ENCODE results near the gene ADNP2. TPM values are rescaled to one million over a fixed set of nuclear protein-coding genes. Genes with fewer than 3 reads are reported as not detected.

ADNP2 gene
- total and polyA plus RNA-seq, 2 donors from 2014 or later: 6.0 to 21.1 TPM

DNA sequence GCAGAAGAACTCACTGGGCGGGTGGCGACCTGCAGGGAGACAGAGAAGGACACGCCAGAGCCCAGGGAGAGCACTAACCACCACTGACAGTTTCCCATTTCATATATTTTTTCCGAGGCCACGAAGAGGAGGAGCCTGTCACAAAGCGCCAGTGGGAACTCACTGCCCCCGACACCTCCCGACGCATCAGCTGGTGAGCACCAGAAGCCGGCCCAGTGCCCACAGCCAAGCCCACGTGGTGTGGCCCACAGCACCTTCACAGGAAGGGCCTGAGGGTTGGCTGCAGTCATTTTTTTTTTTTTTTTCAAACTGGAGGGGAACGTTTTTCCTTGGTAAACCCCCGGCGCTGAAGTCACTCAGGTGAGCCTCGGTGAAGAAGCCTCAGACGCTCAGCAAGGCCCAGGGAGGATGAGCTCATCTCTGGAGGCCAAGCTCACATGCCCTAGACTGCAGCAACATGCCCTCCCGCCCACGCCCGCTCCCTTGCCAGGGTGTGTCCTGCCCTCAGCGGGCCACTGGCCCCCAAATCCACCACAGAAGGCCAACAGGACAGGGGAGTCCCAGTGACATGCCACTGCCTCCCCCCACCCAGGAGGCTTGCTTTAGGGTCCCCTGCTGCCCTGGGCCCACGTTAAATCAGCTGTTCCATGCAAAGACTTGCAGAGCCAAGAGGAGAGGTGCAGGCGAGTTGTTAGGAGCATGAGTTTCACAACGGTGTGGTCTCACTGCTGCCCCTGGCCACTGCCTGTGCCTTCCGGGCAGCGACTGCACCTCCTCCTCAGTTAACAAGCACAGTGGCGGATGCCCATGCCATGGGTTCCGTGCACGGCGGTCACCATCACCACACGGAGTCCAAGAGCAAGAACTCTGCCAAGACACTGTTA lies 70.1 kb downstream of the ADNP2 start:
- Histone ChIP-seq H3K9ac (ENCODE audit: low read length in 3 of 3) (no peak overlapping the region), H3K36me3 (ENCODE audit: control insufficient read depth in 2 of 3, insufficient read depth in 3 of 3, low read length in 3 of 3) (no peaks in the 10 kb centered on the region), H3K4me3 (ENCODE audit: low read length in 3 of 3) (no peak overlapping the region), H3K4me1 (ENCODE audit: control insufficient read depth in 2 of 3, insufficient read depth in 2 of 3, low read depth in 1 of 3, low read length in 3 of 3) (peaks cover 0 to 2% (median 0%) of the 10 kb centered on the region in 3 donors), H3K27ac (ENCODE audit: low read depth in 2 of 2, low read length in 2 of 2) (no peak overlapping the region), H3K9me3 (ENCODE audit: control insufficient read depth in 2 of 3, insufficient read depth in 1 of 3, low read length in 3 of 3) (no peaks in the 10 kb centered on the region), H3K27me3 (ENCODE audit: control insufficient read depth, insufficient read depth, low read length) (no peaks in the 10 kb centered on the region)
- intact Hi-C loops (cut with DNase I): no loop called here
- DNase-seq (peak in 1 of 5 donors; percentile 60), FAIRE-seq (no peak)
- TF ChIP-seq CTCF (IDR thresholded peaks at IDR 0.05; ENCODE audit: borderline replicate concordance, extremely low read depth, insufficient read depth): no peak

GRCh38 chr18:80179857-80180558 lies 70.9 kb downstream of the ADNP2 start:
- H3K4me1 ChIP-seq (ENCODE audit: control insufficient read depth in 2 of 3, insufficient read depth in 2 of 3, low read depth in 1 of 3, low read length in 3 of 3): peaks cover 0 to 2% (median 0%) of the 10 kb centered on the region in 3 donors
- FAIRE-seq (no peak), DNase-seq (peak in 1 of 5 donors; percentile 40)

GRCh38 chr18:80180778-80181564 lies 71.9 kb downstream of the ADNP2 start:
- intact Hi-C loops (cut with DNase I): no loop called here
- Histone ChIP-seq H3K4me3 (ENCODE audit: low read length in 3 of 3) (no peak overlapping the region), H3K9ac (ENCODE audit: low read length in 3 of 3) (no peak overlapping the region), H3K36me3 (ENCODE audit: control insufficient read depth in 2 of 3, insufficient read depth in 3 of 3, low read length in 3 of 3) (no peaks in the 10 kb centered on the region), H3K4me1 (ENCODE audit: control insufficient read depth in 2 of 3, insufficient read depth in 2 of 3, low read depth in 1 of 3, low read length in 3 of 3) (peaks cover 0 to 2% (median 0%) of the 10 kb centered on the region in 3 donors), H3K27me3 (ENCODE audit: control insufficient read depth, insufficient read depth, low read length) (no peaks in the 10 kb centered on the region), H3K27ac (ENCODE audit: low read depth in 2 of 2, low read length in 2 of 2) (no peak overlapping the region), H3K9me3 (ENCODE audit: control insufficient read depth in 2 of 3, insufficient read depth in 1 of 3, low read length in 3 of 3) (no peaks in the 10 kb centered on the region)
- TF ChIP-seq CTCF (IDR thresholded peaks at IDR 0.05; ENCODE audit: borderline replicate concordance, extremely low read depth, insufficient read depth): no peak
- FAIRE-seq (no peak), DNase-seq (peak in 1 of 5 donors; percentile 61)

More at GRCh38 chr18:80179857-80180558, 70.9 kb downstream of the ADNP2 start:
- intact Hi-C loops (cut with DNase I): no loop called here
- no peaks in the 10 kb centered on the region for H3K36me3 ChIP-seq (ENCODE audit: control insufficient read depth in 2 of 3, insufficient read depth in 3 of 3, low read length in 3 of 3)
- no peak overlapping the region for H3K9ac ChIP-seq (ENCODE audit: low read length in 3 of 3)
- H3K27me3 ChIP-seq (ENCODE audit: control insufficient read depth, insufficient read depth, low read length): no peaks in the 10 kb centered on the region
- H3K27ac ChIP-seq (ENCODE audit: low read depth in 2 of 2, low read length in 2 of 2): no peak overlapping the region
- TF ChIP-seq CTCF (IDR thresholded peaks at IDR 0.05; ENCODE audit: borderline replicate concordance, extremely low read depth, insufficient read depth): no peak
- no peaks in the 10 kb centered on the region for H3K9me3 ChIP-seq (ENCODE audit: control insufficient read depth in 2 of 3, insufficient read depth in 1 of 3, low read length in 3 of 3)
- H3K4me3 ChIP-seq (ENCODE audit: low read length in 3 of 3): no peak overlapping the region
